GM18526 (cell line): ENCODE measurements around the gene KIAA0408.

Experiments
- POLR2A ChIP-seq: IDR thresholded peaks from 3 replicates; pipeline ENCODE4 v1.6.1; 2011; ENCODE audit not compliant: insufficient read length; ENCODE audit errors: extremely low read depth

KIAA0408 gene

GRCh38 chr6:127471379-127472255 is 12.4 kb upstream of the KIAA0408 start:
- no peak for TF ChIP-seq POLR2A

- no peak for TF ChIP-seq POLR2A
Observed at GRCh38 chr6:127468936-127469335, 9.7 kb upstream of the KIAA0408 start.

- no peak for TF ChIP-seq POLR2A
Observed at GRCh38 chr6:127466416-127466815, 7.2 kb upstream of the KIAA0408 start.

GRCh38 chr6:127464881-127465459 is 5.8 kb upstream of the KIAA0408 start:
- TF ChIP-seq POLR2A, result no peak

- no peak for TF ChIP-seq POLR2A
Observed at GRCh38 chr6:127464161-127464880, 5.1 kb upstream of the KIAA0408 start.

- TF ChIP-seq POLR2A, result no peak
Observed at GRCh38 chr6:127463056-127463455, 3.9 kb upstream of the KIAA0408 start.

GRCh38 chr6:127462376-127462775 is 3.2 kb upstream of the KIAA0408 start:
- TF ChIP-seq POLR2A, result no peak

- TF ChIP-seq POLR2A, result no peak
Observed at GRCh38 chr6:127460465-127460864, 1.3 kb upstream of the KIAA0408 start.

- TF ChIP-seq POLR2A, result no peak
Observed at GRCh38 chr6:127458817-127459216, 372 bp downstream of the KIAA0408 start.

GRCh38 chr6:127458222-127458621 is 967 bp downstream of the KIAA0408 start:
- no peak for TF ChIP-seq POLR2A

GRCh38 chr6:127457456-127458064 is 1.6 kb downstream of the KIAA0408 start:
- no peak for TF ChIP-seq POLR2A

GRCh38 chr6:127456465-127456864 is 2.7 kb downstream of the KIAA0408 start:
- TF ChIP-seq POLR2A, result no peak

GRCh38 chr6:127453845-127454619 is 5.2 kb downstream of the KIAA0408 start:
- TF ChIP-seq POLR2A, result no peak

- TF ChIP-seq POLR2A, result no peak
Observed at GRCh38 chr6:127452803-127453202, 6.4 kb downstream of the KIAA0408 start.

- no peak for TF ChIP-seq POLR2A
Observed at GRCh38 chr6:127451388-127451787, 7.8 kb downstream of the KIAA0408 start.
